HG03354 (cell line): ENCODE data around the gene LPIN3.

ENCODE experiments used
- ATAC-seq: cut with Tn5 transposase; IDR thresholded peaks from one replicate; pipeline ENCODE4 v1.9.1; 2021; ENCODE audit warnings: mild to moderate bottlenecking; ENCODE audit not compliant: unreplicated experiment, poor library complexity, severe bottlenecking

The LPIN3 gene

GRCh38 chr20:41347523-41348429, 7.2 kb downstream of the LPIN3 start:
- no peak for ATAC-seq

GRCh38 chr20:41348430-41349172, 8.0 kb downstream of the LPIN3 start:
- no peak for ATAC-seq

GRCh38 chr20:41349266-41349665, 8.6 kb downstream of the LPIN3 start:
- no peak for ATAC-seq

GRCh38 chr20:41349943-41350342, 9.3 kb downstream of the LPIN3 start:
- no peak for ATAC-seq

GRCh38 chr20:41350408-41350962, 9.9 kb downstream of the LPIN3 start:
- ATAC-seq: no peak

GRCh38 chr20:41352106-41352505, 11.5 kb downstream of the LPIN3 start:
- ATAC-seq: no peak

GRCh38 chr20:41352666-41353065, 12.0 kb downstream of the LPIN3 start:
- no peak for ATAC-seq

- no peak for ATAC-seq
Observed at GRCh38 chr20:41353530-41353929, 12.9 kb downstream of the LPIN3 start.

GRCh38 chr20:41355192-41355591, 14.6 kb downstream of the LPIN3 start:
- no peak for ATAC-seq

- no peak for ATAC-seq
Observed at GRCh38 chr20:41355598-41356203, 15.1 kb downstream of the LPIN3 start.

- no peak for ATAC-seq
Observed at GRCh38 chr20:41356951-41357350, 16.3 kb downstream of the LPIN3 start.

GRCh38 chr20:41357424-41358163, 17.0 kb downstream of the LPIN3 start:
- no peak for ATAC-seq

GRCh38 chr20:41358230-41358629, 17.6 kb downstream of the LPIN3 start:
- ATAC-seq: no peak

GRCh38 chr20:41358717-41359116, 18.1 kb downstream of the LPIN3 start:
- ATAC-seq: no peak

- no peak for ATAC-seq
Observed at GRCh38 chr20:41359541-41360011, 19.0 kb downstream of the LPIN3 start.

- no peak for ATAC-seq
Observed at GRCh38 chr20:41360831-41361756, 20.5 kb downstream of the LPIN3 start.

- no peak for ATAC-seq
Observed at GRCh38 chr20:41361757-41362747, 21.4 kb downstream of the LPIN3 start.
